ENCODE results near the gene CCDC82. TPM values are rescaled to one million over a fixed set of nuclear protein-coding genes. Genes with fewer than 3 reads are reported as not detected.

The CCDC82 gene
- total RNA-seq = 5.2 and 6.7 TPM in 2 replicates

GRCh38 chr11:96389720-96390487, at the start of gene CCDC82, which contains the start of gene JRKL:
Gene CCDC82 (minus strand): TSS chr11:96389912. CDS start chr11:96384747, 5,165 bp downstream.
Gene JRKL (plus strand): TSS chr11:96390013. CDS start chr11:96390650, 637 bp downstream.

GRCh38 chr11:96342961-96343711, 46.6 kb downstream of the CCDC82 start, which contains the start of gene MAML2:
Gene MAML2 (minus strand): TSS chr11:96343195. CDS start chr11:96341895, 1,300 bp downstream.

Other genes starting within 250 kb of the CCDC82 start
- gene MAML2, start 46.7 kb downstream of the CCDC82 start, total RNA-seq = 10.4 and 10.7 TPM in 2 replicates
- 5.2 and 6.6 TPM in 2 replicates for gene JRKL, start 101 bp upstream of the CCDC82 start, total RNA-seq

Data from bronchus fibroblast of lung (primary cell).